Subcutaneous adipose tissue (tissue), 4 donors: ENCODE measurements around the gene GABBR2. TPM values are rescaled to one million over a fixed set of nuclear protein-coding genes. Genes with fewer than 3 reads are reported as not detected.

Experiments used
- CTCF ChIP-seq: fragments of 450-650 bp; IDR thresholded peaks from one replicate; pipeline ENCODE4 v1.5.1; 2016; ENCODE audit warnings: low read depth, mild to moderate bottlenecking, control low read depth, antibody characterized with exemption, moderate library complexity
- total RNA-seq, 4 donors: library from RNA; depleted of rRNA; stranded (reverse); fragments of >200 nt; gene quantifications; one replicate each; pipeline ENCODE4 v1.1.0, GENCODE V29; 2016

Gene GABBR2
- total RNA-seq, 4 donors from 2014 or later: not detected

- no peak for TF ChIP-seq CTCF
These were observed 460.7 kb downstream of the GABBR2 start for GRCh38 chr9:98247831-98248657.

- TF ChIP-seq CTCF: no peak
These were observed 466.3 kb downstream of the GABBR2 start for GRCh38 chr9:98242426-98242825.

DNA sequence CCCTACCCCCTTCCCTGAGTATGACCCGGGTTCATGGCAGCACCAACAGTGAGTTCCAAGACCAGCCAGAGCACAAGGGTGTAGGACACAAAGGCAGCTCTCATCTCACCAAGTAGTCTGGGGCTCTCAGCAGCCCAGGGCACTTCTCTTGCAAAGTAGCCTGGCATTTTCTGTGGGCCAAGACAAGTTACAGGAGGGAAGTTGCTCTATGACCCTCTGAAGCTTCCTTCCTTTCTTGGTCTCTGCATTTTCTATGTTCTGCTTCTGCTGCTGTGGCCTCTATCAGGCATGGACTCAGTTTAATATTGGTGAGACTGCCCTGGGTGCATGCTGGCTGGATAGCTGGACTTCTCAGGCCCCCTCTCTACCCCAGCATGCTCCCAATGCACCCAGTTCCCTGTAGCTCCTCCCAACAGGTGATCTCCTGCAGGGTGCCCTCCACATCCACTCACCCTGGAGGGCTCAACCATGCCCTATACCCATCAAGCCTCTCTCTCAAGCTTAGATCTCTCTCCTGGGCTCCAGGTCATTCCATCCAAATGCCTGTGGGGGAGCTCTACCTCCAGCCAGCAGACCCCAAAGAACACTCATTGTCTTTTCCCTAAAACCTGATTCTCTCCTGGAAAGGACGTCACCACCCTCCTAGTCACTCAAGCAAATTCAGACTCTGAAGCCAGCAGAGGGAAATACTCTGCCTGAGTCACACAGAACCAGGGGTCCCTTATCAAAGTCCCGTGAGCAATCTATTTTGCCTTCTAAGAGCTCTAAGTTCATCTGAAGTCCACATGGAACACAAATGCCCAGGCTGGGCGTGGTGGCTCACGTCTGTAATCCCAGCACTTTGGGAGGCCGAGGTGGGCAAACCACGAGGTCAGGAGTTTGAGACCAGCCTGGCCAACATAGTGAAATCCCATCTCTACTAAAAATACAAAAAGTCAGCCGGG, 467.1 kb downstream of the GABBR2 start:
- no peak for TF ChIP-seq CTCF

DNA sequence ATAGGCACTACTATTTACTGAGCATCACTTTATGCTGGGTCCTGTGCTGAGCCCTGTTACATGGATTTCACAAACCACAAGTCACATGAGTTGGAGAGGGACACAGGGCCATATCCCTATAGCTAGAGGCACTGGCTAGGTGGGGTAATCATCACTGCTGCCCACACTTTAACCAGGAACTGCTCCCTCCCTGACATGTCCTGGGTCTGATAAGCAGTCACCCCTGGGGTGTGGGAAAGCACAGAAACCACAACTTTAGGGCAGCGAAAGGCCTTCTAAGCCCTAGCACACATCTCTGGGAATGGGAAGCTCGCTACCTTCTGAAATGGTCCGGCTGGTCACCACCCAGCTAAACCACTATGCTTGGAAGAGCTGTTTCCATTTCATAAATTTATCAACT, 468.3 kb downstream of the GABBR2 start:
- TF ChIP-seq CTCF: no peak

Other genes with a start within 250 kb of the GABBR2 start
- 10 to 100 TPM; 10.3 to 23.0 (median 12.2) TPM for gene ANKS6, start 87.6 kb upstream of the GABBR2 start, total RNA-seq
- gene GALNT12, start 98.7 kb upstream of the GABBR2 start, total RNA-seq: 1 to 10 TPM; 1.9 to 8.5 (median 3.7) TPM
- 10 to 100 TPM; 21.2 to 85.5 (median 59.4) TPM for gene COL15A1, start 235.0 kb upstream of the GABBR2 start, total RNA-seq